ENCODE results near the gene ADGRL1.
"Not testable (repeated sequence)": the region's sequence is repeated elsewhere in the genome, so short reads cannot be mapped to it uniquely, and the experiment has no call there.

The ADGRL1 gene

GRCh38 chr19:14214580-14214979 is 8.6 kb upstream of the ADGRL1 start:
- Histone ChIP-seq H3K36me3 (no peaks in the 10 kb centered on the region), H3K4me1 (no peaks in the 10 kb centered on the region), H3K27me3 (no peaks in the 10 kb centered on the region), H3K9me3 (no peaks in the 10 kb centered on the region), H3K4me3 (ENCODE audit: low read depth, low read length) (no peak overlapping the region)
- DNase-seq: no peak
- TF ChIP-seq CTCF (IDR thresholded peaks at IDR 0.05; ENCODE audit: low read depth, low read length): no peak

GRCh38 chr19:14210182-14210581 is 4.2 kb upstream of the ADGRL1 start:
- H3K4me3 ChIP-seq (ENCODE audit: low read depth, low read length); H3K4me1 ChIP-seq; H3K9me3 ChIP-seq; H3K27me3 ChIP-seq; H3K36me3 ChIP-seq; DNase-seq: not testable (repeated sequence)

- H3K4me3 ChIP-seq (ENCODE audit: low read depth, low read length); H3K36me3 ChIP-seq; H3K27me3 ChIP-seq; H3K4me1 ChIP-seq; DNase-seq; H3K9me3 ChIP-seq: not testable (repeated sequence)
Measured at GRCh38 chr19:14209401-14209800, 3.4 kb upstream of the ADGRL1 start.

GRCh38 chr19:14208496-14208895 is 2.5 kb upstream of the ADGRL1 start:
- DNase-seq; H3K4me3 ChIP-seq (ENCODE audit: low read depth, low read length); H3K4me1 ChIP-seq; H3K36me3 ChIP-seq; H3K9me3 ChIP-seq; H3K27me3 ChIP-seq: not testable (repeated sequence)

- not testable (repeated sequence) for DNase-seq
- H3K4me3 ChIP-seq (ENCODE audit: low read depth, low read length): 0 out of 2 replicates have a peak overlapping the region, but pooled peaks have one; percentile 23
Measured at GRCh38 chr19:14207796-14208195, 1.8 kb upstream of the ADGRL1 start.

GRCh38 chr19:14206737-14207726 is 1.1 kb upstream of the ADGRL1 start:
- not testable (repeated sequence) for H3K9me3 ChIP-seq, H3K27me3 ChIP-seq, H3K36me3 ChIP-seq, H3K4me1 ChIP-seq
- peak; percentile 94 for DNase-seq
- peak overlapping the region; percentile 63 for H3K4me3 ChIP-seq (ENCODE audit: low read depth, low read length)

More at GRCh38 chr19:14207796-14208195, 1.8 kb upstream of the ADGRL1 start:
- not testable (repeated sequence) for H3K4me1 ChIP-seq, H3K36me3 ChIP-seq, H3K27me3 ChIP-seq, H3K9me3 ChIP-seq

- H3K4me1 ChIP-seq, H3K36me3 ChIP-seq, H3K9me3 ChIP-seq, H3K27me3 ChIP-seq: not testable (repeated sequence)
- DNase-seq: peak; percentile 42
- peak overlapping the region; percentile 59; the same call in 1 of the 2 replicates for H3K4me3 ChIP-seq (ENCODE audit: low read depth, low read length)
Measured at GRCh38 chr19:14206308-14206707, 339 bp upstream of the ADGRL1 start.

GRCh38 chr19:14204676-14205451 is 1.1 kb downstream of the ADGRL1 start:
- peak overlapping the region; percentile 59 for H3K4me3 ChIP-seq (ENCODE audit: low read depth, low read length)
- not testable (repeated sequence) for H3K9me3 ChIP-seq, H3K36me3 ChIP-seq, H3K27me3 ChIP-seq, H3K4me1 ChIP-seq
- peak; percentile 37 for DNase-seq

- peak overlapping the region; percentile 59 for H3K4me3 ChIP-seq (ENCODE audit: low read depth, low read length)
Measured at GRCh38 chr19:14204219-14204618, 1.8 kb downstream of the ADGRL1 start.

GRCh38 chr19:14203788-14204187 is 2.2 kb downstream of the ADGRL1 start:
- not testable (repeated sequence) for H3K4me1 ChIP-seq; H3K36me3 ChIP-seq; H3K4me3 ChIP-seq (ENCODE audit: low read depth, low read length); H3K9me3 ChIP-seq; H3K27me3 ChIP-seq; DNase-seq

More at GRCh38 chr19:14204219-14204618, 1.8 kb downstream of the ADGRL1 start:
- not testable (repeated sequence) for H3K4me1 ChIP-seq, DNase-seq, H3K36me3 ChIP-seq, H3K9me3 ChIP-seq, H3K27me3 ChIP-seq

Measured in BE2C (cell line).